GM21526 (cell line): ENCODE results near the gene ARHGAP18.
A peak's percentile ranks its signal among the peaks of the same experiment; 100 is the strongest.

Source experiments
- ATAC-seq: cut with Tn5 transposase; IDR thresholded peaks from one replicate; pipeline ENCODE4 v1.9.1; 2021; ENCODE audit warnings: moderate library complexity; ENCODE audit not compliant: unreplicated experiment, low FRiP score

Gene ARHGAP18

DNA sequence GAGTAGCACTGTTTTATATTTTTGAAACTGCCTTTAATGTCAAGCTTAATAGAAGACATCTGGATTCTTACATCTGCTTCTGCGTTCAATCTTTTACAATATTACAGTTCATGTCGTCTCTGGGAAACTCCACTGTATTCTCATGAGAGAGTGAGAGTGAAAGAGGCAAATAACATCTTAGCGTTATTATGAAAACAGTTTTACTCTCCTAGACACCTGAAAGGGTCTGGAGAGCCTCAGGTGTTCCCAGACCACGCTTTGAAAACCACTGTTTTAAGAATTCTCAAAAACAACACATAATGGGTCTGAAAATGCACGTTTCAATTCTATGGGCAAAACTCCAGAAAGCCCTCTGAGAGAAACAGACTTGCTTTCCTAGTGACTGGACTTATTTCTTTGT, 63.3 kb downstream of the ARHGAP18 start:
- ATAC-seq: peak; percentile 71

DNA sequence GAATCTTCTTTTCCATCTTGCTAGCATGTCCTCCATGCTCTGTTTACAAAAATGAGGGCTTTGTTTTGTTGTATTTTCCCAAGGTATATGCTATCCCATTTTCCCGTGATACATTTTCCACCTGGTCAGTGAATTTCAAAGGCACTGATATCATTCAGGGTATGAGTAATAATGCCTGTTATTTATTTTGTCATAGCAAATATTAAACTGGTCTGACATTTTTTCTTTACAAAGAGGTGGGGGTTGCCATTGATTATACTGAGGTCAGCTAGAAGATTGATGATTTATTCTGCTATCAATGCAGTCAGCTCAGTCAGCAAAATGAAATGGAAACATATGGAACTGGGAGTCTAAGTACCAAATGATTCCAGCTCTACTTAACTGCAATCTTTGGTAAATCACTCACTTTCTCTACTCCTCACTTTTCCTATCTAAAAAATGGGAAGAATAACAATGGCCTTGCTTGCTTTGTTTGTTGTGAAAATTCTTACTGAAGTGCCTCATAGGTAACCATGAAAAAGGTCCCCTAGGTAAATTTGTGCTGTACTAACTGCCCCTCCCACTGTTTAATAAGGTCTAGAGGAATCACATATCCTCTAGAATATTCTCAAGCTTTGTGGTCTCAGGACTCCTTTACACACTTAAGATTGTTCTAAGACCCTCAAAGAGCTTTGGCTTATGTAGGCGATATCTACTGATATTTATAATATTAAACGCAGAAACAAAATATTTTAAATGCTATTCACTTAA, 64.0 kb downstream of the ARHGAP18 start:
- no peak for ATAC-seq

DNA sequence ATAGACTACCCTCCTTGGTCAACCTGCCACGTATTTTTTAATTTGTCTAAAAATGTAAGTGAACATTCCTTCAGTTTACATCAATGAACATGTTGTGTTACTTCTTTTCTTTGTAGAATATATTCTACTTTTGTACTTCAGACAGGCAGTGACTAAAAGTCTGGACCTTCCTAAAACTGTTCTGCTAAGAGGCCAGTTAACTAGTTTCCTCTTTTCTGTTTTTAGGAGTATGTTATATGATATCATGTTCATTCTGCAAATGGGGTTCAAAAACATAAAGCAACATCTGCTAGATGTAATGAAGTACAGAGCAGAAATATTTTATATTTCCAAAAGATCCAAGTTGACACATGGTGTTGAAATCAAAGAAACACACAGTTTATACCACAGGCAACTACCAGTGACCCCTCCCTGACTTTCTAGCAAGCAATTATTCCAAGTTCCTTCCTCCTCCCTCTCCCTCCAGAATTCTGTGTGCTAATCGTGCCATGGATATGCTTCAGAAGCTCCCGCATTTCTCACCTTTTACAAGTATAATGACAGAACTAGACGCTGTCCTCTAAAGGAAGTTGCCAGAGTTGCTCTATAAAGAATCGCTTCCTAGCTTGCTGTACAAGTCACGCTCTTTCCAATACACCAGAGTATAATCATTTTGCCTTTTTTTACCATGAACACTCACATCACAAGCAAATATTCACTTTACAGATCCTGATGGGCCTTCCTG, 64.7 kb downstream of the ARHGAP18 start:
- ATAC-seq: no peak

GRCh38 chr6:129644567-129645015, 65.4 kb downstream of the ARHGAP18 start:
- no peak for ATAC-seq

DNA sequence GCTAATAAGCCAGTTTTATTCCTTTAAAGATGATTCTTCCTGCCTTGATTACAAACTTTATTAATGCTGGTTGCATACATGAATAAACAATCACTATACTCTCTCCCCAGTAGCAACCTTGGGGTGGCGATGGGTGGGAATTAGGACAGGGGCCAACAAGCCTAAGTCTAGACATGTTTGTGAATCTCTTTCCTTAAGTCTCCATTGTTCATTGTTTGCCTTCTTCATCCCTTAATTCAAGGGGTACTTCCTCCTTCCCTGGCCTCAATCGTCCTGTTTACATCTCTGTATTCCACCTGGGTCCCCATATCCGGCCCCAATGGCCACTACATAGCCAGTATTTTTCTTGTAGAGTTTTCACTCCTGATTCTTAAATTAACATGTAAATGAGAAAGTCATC, 66.0 kb downstream of the ARHGAP18 start:
- ATAC-seq: no peak

GRCh38 chr6:129643176-129643575, 66.8 kb downstream of the ARHGAP18 start:
- no peak for ATAC-seq

DNA sequence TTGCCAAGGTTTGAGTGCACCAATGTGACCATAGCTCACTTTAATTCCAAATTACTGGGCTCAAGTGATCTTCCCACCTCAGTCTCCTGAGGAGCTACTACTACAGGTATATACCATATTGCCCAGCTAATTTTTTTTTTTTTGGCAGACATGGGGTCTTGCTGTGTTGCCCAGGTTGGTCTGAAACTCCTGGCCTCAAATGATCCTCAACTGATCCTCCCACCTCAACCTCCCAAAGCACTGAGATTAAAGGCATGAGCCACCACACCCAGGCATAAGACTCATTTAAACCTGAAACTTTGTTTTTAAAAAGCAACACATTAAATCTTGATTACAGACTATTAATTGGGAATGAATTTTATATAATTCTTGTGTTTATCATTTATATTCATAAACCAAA, 67.7 kb downstream of the ARHGAP18 start:
- no peak for ATAC-seq

GRCh38 chr6:129641344-129641743, 68.6 kb downstream of the ARHGAP18 start:
- ATAC-seq: no peak

- ATAC-seq: no peak
These were observed 71.3 kb downstream of the ARHGAP18 start for GRCh38 chr6:129638686-129639085.

DNA sequence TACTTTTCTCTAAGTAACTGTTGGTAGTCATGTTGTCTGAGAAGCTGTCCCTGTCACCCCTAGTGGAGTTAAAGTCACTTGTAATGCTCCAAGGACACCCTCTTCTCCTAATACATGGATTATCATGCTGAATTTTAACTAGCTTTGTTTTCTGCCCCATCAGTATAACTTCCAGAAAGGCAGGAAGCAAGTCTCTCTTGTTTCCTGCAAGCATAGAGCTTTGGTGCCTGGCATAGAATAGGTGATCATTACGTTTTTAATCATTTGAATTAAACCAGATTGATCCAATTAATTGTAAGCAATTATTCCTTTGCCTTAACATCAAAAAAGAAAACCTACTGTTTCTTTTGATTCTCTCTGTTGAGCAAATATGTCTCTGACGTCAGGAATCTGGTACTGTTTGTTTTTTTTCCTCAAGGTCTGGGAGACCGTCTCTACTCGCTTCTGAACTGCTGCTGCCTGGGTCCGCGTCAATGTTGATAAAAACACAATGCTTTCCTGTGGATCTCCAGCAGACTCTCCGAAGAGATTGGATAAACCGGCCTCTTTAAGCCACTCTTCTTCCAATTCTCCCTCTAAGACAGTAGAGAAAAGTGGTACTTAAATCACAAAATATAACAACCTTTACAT, 71.8 kb downstream of the ARHGAP18 start:
- no peak for ATAC-seq

- ATAC-seq: no peak
These were observed 72.5 kb downstream of the ARHGAP18 start for GRCh38 chr6:129637340-129638054.

- no peak for ATAC-seq
These were observed 74.4 kb downstream of the ARHGAP18 start for GRCh38 chr6:129635396-129636130.

DNA sequence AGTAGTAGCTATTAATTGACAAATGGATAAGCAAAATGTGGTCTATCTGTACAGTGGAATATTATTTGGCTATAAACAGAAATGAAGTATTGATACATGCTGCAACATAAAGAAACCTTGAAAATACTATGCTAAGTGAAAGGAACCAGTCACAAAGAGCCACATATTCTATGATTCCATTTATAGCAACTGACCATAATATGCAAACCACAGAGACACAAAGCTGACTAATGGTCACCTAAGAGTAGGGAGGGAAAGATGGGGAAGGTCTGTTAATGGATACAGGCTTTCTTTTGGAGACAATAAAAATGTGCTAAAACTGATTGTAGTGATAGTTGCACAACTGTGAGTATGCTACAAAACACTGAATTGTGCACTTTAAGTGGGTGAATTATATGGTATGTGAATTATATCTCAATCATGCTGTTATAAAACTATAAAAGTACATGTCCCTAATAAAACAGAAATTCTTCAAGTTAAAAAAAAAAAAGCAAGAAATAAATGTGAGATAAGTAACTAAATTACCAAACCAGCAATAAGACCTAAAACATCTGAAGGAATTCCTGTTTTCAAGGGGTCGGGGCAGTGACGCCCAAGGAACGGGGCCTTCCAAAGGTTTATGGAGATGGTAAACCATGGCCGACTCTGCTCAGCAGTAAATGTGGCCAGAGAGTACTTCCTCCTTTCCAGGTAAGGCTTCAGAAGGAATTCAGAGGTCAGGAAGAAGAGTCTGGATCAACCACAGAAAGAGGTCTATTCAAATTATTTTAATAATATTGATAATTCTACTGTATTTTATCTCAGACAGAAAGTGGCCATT, 75.4 kb downstream of the ARHGAP18 start:
- no peak for ATAC-seq

DNA sequence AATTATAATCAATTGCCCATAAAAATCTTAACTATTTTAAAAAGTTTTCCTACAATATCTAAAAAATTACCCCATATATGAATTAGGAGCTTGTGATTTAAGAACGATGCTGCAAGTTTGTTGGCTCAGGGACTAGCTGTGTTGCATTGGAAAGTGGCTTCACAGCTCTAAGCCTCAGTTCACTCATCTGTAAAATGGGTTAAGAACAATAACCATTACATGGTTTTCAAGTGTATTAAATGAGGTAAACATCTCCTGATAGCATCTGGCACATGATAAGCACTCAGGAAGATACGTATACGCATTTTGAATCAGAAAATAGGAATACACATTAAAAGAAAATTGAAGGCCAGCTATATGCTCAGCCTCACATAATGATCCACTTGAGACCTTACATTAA, 76.4 kb downstream of the ARHGAP18 start:
- ATAC-seq: no peak

DNA sequence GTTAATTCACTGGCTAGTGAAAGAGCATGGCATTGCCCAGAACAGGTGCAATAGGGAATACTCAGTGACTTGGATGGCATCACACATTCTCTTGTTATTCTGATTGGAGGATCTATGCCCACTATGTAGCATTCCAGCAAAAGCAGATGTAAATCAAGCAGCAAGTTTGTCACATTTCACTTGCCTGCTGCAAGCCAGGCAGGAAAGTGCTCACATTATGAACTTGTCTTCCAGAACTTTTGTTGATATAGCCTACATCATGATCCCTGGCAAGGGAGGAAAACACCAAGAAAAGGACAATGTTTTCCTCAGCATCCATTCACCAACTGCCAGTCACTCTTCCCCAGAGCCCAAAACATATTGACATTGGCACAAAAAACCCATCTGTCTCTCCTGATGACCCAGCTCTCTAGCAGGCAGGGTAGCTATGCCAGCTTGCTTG, 77.8 kb downstream of the ARHGAP18 start:
- no peak for ATAC-seq

DNA sequence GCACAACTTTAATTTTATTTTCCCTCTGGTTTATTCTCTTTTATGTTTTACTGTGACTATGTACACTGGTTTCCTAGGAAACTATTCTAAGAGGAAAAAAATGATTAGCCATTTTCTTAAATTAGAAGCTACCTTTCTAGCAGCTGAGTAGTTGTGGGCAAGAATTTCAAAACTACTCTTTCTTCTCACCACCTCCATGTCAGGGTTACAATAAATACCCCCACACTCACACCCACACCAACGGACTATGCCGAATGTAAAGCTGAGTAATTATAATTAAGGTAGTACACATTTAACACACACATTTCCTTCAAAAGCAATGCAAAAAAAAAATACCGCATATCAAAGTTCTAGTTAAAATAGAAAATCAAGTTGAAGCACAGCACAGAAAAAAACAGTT, 78.9 kb downstream of the ARHGAP18 start:
- no peak for ATAC-seq

GRCh38 chr6:129630596-129630995, 79.4 kb downstream of the ARHGAP18 start:
- no peak for ATAC-seq

DNA sequence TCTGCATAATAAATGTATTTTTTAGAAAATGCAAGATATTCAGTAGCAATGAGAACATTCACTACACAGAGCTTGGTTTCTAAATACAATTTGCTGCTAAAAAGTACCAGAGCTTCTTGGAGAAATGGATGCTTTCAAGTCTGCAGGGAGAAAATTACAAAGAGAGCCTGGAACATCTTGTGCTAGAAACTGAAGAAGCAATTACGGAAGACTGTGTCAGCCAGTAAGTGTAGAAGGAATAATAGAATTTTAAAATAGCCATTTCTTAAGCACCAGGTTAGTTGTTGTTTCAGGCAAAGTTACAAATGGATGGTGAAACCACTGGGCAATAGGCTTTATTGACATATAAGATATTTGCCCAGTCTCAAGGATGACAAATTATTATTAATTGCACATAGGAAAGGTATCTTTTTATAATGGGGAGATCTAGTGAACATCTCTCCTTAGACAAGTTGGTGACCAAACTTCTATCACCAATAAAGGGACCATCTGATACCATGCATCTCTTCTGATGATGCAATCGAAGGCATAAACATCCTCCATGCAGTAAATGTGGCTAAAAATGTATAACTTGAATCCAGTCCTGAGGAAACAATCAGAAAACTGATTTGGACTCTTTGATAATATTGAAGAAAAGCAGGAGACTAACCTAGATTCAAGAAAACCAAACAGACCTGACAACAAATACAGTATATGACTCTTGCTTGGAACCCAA, 81.7 kb downstream of the ARHGAP18 start:
- ATAC-seq: no peak

- no peak for ATAC-seq
These were observed 85.5 kb downstream of the ARHGAP18 start for GRCh38 chr6:129624488-129624887.
